GM18511 (cell line): Measurements from ENCODE around the gene PCBP3.

Experiments used
- ATAC-seq: cut with Tn5 transposase; IDR thresholded peaks from one replicate; pipeline ENCODE4 v1.9.1; 2021; ENCODE audit warnings: mild to moderate bottlenecking, moderate library complexity; ENCODE audit not compliant: unreplicated experiment

The PCBP3 gene

GRCh38 chr21:45856442-45856841 lies 212.9 kb downstream of the PCBP3 start:
- ATAC-seq, result no peak

- ATAC-seq, result no peak
These were observed 213.4 kb downstream of the PCBP3 start for GRCh38 chr21:45856906-45857305.

- ATAC-seq, result no peak
These were observed 214.2 kb downstream of the PCBP3 start for GRCh38 chr21:45857761-45858160.

- no peak for ATAC-seq
These were observed 214.7 kb downstream of the PCBP3 start for GRCh38 chr21:45858180-45858579.

GRCh38 chr21:45859041-45859761 lies 215.7 kb downstream of the PCBP3 start:
- no peak for ATAC-seq

GRCh38 chr21:45859762-45860357 lies 216.3 kb downstream of the PCBP3 start:
- no peak for ATAC-seq

GRCh38 chr21:45860493-45861155 lies 217.1 kb downstream of the PCBP3 start:
- no peak for ATAC-seq

- no peak for ATAC-seq
These were observed 217.8 kb downstream of the PCBP3 start for GRCh38 chr21:45861156-45861870.

- no peak for ATAC-seq
These were observed 219.2 kb downstream of the PCBP3 start for GRCh38 chr21:45862543-45863207.

- no peak for ATAC-seq
These were observed 219.7 kb downstream of the PCBP3 start for GRCh38 chr21:45863267-45863666.

- ATAC-seq, result no peak
These were observed 220.2 kb downstream of the PCBP3 start for GRCh38 chr21:45863751-45864150.

GRCh38 chr21:45864436-45864835 lies 220.9 kb downstream of the PCBP3 start:
- no peak for ATAC-seq

- ATAC-seq, result no peak
These were observed 221.7 kb downstream of the PCBP3 start for GRCh38 chr21:45865106-45865835.

GRCh38 chr21:45866551-45866950 lies 223.0 kb downstream of the PCBP3 start:
- ATAC-seq, result no peak

GRCh38 chr21:45867041-45867666 lies 223.6 kb downstream of the PCBP3 start:
- ATAC-seq, result no peak

- ATAC-seq, result no peak
These were observed 224.2 kb downstream of the PCBP3 start for GRCh38 chr21:45867671-45868081.

GRCh38 chr21:45868086-45868485 lies 224.6 kb downstream of the PCBP3 start:
- ATAC-seq, result no peak

- ATAC-seq, result no peak
These were observed 225.0 kb downstream of the PCBP3 start for GRCh38 chr21:45868488-45868887.

- ATAC-seq, result no peak
These were observed 225.8 kb downstream of the PCBP3 start for GRCh38 chr21:45869121-45870007.
